GM19043 (cell line): Measurements from ENCODE around the gene DOC2A.
"Not testable (repeated sequence)": the region's sequence is repeated elsewhere in the genome, so short reads cannot be mapped to it uniquely, and the experiment has no call there.

Source experiments
- ATAC-seq: cut with Tn5 transposase; IDR thresholded peaks from one replicate; pipeline ENCODE4 v1.9.1; 2021; ENCODE audit warnings: low read depth; ENCODE audit not compliant: unreplicated experiment

The DOC2A gene

DNA sequence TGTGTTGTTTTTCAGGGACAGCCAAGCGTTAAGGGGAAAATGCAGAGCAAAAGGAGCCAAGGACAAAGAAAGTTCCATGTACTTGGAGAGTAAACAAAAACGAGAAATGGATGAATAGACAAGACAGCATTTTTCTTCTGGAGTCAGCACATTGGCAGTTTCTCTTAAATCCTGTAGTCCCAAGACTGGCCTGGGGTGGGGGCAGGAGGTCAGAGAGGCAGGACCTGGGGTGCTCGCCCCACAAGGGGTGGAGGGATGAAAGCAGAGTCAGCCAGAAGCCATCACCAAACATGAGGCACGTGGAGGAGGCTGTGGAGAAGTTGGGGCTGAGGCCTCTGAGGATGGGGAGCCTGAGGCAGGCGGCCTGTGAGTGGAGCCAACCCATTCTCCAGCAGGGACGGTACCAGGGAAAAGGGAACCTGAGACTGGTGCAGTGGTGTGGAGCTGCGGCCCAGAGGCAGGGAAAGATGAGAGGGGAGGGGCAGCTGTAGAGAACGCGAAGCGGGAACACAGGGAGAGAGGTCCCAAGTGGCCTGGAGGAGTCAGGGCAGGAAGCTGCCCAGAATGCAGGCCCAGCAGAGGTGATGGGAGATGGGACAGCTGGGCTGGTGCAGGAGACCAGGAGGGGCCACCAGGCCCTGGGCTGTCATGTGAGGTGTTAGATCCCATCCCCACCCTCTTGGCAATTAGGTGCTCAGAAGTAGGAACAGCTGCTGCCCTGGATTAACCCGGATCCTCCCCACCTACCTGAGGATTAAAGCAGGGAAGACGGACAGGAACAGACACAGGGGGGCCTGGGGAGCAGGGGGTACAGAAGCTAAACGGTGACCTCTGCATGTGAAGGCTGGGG lies 17.0 kb upstream of the DOC2A start:
- no peak for ATAC-seq

DNA sequence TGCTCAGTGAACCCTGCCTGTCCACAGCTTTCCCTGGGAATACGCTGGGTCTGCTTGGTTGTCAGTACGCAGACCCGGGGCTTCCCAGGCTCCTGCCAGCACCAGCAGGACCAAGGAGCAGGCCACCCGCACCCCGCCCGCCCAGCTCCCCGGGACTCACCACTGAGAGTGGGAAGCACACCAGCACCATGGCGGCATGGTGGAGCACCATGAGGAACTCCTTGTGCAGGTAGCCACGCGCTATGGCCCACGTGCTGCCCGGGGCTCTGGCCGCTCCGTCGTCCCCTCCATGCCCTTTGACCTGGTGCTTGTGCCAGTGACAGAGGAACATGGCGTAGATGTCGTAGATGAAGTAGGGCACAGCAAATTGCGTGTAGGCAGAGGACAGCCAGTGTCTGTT lies 15.6 kb upstream of the DOC2A start:
- ATAC-seq, result no peak

DNA sequence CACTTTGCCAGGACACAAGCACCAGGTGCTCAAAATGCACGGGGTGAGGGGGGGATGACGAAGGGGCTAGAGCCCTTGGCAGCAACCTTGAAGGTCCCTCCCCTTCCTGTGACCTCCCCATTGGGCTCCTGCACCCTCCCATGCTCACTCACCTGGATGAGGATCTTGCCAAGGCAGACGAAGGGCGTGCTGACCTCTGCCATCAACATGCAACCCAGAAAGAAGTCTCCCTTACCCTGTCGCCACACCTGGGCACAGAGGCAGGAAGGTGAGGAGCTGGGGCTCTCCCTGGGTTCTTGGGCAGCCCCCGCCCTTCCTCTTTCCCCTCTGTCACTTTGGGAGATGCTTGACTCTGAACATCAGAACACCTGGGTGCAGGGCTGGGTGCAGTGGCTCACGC lies 14.7 kb upstream of the DOC2A start:
- ATAC-seq, result no peak

DNA sequence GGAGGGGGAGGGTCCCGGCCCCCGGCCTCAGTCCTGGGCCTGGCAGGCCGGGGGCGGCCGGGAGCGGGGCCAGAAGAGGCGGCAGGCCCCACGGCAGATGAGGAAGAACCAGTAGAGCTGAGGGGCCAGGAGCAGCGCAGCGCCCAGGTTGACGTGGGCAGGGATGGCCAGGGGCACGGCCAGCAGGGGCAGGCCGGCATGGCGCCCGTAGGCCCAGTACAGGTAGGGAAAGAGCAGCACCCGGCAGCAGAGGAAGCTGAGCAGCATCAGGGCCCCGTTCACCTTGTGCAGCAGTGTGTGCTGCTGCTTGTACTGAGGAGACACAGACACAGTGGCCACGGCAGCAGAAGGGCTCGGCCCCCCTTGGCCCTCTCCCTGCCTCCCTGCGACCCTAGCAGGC lies 14.3 kb upstream of the DOC2A start:
- no peak for ATAC-seq

DNA sequence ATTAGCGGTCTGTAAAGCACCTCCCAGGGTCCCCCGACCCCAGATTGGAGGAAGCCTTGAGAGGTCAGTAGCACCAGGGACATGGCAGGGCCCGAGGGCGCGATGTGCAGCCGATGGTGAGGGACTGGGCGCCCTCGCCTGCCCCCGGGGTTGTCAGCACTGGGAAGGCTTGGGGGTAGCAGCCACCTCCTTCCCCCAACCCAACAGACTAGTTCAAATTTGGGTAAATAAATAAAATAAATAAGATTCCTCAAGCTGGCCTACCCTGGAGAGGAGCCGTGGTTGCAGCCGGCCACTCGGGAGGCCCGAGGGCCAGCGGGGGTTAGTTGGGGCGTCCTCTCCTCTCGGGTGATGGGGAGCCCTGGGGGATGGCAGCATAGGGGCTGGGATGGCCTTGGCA lies 13.6 kb upstream of the DOC2A start:
- no peak for ATAC-seq

DNA sequence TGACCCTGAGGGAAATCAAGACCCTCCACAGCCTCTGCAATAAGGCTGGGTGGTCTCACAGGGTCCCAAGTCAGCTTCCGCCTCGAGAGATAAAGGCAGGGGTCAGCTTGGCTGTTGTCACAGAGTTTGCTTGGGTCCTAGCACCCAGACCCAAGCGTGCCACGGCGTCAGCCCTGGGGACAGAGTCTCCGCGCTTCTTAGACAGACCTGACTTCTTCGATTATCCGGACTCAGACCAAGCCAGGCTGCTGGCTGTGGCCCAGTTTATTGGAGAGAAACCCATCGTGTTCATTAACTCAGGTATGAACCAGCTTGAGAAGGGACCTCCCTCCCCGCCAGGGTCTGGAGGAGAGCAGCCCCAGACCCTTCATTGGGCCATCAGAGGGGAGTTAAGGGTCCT lies 12.8 kb upstream of the DOC2A start:
- no peak for ATAC-seq

DNA sequence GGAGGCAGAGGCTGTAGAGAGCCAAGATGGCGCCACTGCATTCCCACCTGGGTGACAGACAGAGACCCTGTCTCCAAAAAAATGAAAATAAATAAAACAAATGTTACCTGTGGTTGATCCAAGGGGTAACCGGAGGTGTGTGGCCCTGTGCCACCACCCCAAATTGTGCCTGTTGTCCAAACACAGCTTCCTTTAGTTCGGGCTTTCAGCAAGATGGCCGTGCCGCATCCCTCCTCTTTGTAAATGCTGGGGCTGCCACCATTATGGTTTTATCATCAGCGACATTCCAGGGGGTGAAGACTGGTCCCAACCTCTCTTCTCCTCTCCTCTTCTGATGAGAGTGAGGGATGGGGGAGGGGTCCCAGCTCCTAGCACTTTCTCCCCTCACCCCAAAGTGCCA lies 12.1 kb upstream of the DOC2A start, which contains the start of gene C16orf92:
C16orf92 (plus strand) TSS at position 312 of the 400 bp plus-strand sequence. CDS start 143 bp downstream, outside the sequence.
- no peak for ATAC-seq

DNA sequence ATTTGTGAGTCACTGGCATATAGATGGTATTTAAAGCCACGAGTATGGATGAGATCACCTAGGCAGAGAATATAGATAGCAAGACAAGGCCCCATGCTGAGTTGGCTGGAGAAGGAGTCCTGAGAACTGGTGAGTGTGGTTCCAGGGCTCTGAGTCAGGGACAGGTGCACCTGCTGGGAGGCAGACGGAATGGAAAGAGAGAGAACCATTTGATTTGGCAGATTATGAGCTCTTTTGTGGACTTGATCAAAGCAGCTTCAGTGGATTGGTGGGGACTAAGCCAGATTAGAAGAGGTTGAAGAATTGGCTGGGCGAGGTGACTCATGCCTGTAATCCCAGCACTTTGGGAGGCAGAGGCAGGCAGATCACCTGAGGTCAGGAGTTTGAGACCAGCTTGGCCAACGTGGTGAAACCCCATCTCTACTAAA lies 7.9 kb upstream of the DOC2A start:
- no peak for ATAC-seq

DNA sequence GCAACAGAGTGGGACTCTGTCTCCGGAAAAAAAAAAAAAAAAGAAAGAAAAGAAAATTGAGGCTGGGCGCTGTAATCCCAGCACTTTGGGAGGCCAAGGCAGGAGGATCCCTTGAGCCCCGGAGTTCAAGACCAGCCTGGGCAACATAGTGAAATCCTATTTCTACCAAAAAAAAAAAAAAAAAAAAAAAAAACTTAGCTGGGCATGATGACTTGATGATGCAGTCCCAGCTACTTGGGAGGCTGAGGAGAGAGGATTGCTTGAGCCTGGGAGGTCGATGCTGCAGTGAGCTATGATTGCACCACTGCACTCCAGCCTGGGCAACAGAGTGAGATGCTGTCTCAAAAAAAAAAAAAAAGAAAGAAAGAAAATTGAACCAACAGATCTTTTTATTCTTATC lies 7.1 kb upstream of the DOC2A start:
- not testable (repeated sequence) for ATAC-seq

DNA sequence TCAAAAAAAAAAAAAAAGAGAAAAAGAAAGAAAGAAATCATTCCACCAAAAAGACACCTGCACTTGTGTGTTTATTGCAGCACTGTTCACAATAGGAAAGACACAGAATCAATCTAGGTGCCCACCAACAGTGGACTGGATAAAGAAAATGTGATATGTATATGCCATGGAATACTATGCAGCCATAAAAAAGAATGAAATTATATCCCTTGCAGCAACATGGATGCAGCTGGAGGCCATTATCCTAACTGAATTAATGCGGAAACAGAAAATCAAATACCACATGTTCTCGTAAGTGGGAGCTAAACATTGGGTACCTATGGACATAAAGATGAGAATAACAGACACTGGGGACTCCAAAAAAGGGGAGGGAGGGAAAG lies 6.4 kb upstream of the DOC2A start:
- no peak for ATAC-seq

DNA sequence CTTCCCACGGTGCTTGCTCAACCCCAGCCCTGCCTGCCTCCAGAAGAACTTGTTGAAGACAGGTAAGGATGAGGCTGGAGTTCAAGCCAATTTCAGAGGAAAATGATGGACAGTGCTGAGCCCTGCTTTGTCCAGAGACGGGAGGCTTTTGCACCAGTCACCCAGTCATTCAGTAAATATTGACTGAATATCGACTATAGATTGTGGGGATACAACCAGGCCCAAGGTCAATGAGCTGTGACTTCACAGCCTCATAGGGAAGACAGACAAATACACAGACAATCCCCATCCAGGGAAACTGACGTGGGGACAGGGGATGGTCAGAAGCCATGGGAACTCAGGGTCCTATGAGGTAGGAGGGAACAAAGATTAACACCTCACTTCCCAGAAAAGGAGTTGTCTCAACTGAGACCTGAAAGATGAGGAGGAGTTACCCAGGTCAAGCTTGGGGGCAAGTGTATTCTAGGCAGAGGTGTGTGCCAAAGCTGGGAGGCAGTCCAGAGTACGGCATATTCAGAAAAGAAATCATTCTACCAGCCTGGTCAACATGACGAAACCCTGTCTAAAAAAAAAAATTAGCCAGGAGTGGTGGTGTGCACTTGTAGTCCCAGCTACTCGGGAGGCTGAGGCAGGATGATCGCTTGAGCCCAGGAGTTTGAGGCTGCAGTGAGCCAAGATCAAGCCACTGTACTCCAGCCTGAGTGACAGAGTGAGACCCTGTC lies 5.9 kb upstream of the DOC2A start:
- no peak for ATAC-seq

DNA sequence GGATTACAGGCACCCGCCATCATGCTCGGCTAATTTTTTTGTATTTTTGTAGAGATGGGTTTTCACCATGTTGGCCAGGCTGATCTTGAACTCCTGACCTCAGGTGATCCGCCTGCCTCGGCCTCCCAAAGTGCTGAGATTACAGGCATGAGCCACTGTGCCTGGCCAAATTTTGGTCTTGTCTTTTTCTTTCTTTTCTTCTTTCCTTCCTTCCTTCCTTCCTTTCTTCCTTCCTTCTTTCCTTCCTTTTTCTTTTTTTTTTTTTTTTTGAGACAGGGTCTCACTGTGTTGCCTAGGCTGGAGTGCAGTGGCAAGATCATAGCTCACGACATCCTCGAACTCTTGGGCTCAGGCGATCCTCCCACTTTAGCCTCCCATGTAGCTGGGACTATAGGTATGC lies 4.6 kb upstream of the DOC2A start:
- ATAC-seq, result not testable (repeated sequence)

DNA sequence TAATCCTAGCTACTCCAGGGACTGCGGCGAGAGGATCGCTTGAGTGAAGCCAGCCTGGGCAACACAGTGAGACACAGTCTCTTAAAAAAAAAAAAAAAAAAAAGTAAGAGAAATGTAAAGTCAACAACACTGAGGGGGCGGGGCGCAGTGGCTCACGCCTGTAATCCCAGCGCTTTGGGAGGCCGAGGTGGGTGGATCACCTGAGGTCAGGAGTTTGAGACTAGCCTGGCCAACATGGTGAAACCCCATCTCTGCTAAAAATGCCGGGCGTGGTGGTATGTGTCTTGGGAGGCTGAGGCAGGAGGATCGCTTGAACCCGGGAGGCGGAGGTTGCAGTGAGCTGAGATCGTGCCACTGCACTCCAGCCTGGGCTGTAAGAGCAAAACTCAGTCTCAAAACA lies 1.8 kb upstream of the DOC2A start:
- ATAC-seq, result not testable (repeated sequence)

DNA sequence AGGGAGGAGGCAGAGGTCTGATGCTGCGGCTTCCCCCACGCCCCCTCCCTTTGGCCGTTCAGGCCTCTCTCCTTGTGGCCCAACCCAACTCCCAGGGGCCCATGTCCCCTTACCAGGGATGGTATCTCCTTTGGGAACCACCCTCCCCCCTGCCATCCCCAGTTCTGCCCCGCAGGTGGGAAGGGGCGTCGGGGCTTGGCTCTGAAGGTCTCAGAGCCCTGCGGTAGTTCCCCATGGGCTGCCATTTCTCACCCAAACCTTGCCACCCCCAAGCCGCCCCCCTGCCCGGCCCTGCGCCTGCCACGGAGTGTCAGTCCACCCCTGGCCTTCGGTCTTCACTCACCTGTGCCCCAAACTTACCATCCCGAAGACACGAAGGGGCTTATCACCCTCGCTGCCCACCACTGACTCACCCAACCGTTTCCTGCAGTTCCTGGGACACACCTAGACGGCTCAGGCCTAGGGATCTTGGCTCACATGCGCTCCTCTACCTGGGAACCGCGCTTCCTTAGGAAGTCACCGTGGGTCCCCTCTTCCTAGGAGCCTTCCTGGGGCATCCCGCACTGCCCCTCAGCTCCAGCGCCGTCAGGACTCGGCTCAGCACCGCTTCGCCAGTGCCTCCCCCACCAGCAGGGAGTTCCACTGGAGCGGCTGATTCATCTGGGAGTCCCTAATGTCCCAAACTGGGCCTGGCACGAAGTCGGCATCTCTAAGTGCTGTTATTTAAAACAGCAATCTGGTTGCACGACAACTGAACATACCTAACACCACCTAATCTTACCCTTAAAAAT lies 1.1 kb upstream of the DOC2A start:
- ATAC-seq, result no peak

DNA sequence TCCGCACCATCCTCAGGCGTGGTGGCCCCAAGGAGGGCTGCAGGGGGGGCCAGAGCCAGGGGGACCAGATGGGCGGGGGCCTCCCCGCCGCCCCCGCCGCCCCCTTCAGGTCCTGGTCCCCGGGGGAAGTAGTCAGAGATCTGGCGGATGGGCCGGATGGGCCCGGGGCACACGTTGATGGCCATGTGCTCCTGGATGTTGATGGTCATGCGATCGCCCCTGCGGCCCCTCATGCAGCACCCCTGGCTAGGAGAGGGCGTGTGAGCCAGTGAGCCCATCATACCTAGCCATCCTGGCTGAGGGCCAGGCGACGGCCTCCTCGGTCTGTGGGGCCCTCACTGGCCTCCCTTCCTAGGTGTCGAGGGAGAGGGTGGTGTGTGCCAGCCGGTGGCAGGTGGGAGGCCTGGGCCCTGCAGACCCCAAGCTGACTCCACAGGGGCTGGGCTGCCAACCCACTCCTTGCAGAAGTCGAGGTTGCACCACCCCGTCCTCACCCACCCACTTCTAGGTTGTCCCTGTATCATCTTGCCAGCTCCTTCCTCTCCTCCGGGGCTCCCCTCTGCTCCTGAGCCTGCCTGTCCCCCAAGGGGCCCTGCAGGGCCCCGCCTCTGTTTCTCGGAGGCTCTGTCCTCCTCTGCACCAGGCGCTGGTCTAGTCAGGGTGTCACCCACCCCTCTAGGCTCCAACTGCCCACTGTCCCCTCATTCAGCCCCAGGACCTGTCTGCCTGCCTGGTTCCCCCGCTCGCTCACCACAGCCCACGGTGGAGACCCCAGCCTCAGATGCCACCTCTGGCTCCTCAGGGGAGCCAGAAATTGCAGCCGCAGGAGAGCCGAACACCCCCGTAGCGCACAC lies 610 bp downstream of the DOC2A start:
- no peak for ATAC-seq

DNA sequence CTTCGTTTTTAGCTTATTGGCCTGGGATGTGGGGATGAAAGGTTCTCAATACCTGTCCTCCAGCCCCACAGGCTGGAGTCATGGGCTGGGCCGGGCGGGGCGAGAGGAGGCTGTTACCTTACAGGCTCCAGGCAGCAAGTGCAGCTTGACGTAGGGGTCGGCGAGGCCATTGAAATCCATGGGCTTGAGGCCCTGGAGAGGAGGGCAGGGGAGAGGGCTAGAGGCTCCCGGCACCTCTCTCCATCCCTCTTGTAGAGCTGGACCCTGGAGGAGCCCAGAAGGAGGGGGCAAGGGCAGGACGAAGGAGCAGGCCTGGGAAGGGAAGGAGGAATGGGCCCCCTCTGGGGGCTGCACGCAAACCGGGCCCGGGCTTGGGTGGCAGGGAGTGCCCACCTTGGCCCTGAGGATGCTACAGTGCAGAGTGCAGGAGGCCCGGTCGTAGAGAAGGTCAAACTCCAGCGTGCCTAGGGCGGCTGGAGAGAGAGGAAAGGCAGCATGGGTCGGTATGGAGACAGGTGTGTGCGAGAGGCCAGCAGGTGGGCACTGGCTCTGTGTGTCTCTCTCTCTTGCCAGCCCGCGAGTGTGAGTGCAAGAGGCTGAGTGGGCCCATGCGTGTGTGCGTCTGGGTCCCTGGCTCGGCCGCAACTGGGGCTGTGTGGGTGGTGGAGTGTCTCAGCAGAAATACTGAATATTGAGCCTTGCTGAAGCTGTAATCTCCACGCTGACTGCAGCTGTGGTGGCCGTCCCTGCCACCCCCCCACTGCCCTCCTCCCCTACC lies 1.6 kb downstream of the DOC2A start:
- no peak for ATAC-seq

DNA sequence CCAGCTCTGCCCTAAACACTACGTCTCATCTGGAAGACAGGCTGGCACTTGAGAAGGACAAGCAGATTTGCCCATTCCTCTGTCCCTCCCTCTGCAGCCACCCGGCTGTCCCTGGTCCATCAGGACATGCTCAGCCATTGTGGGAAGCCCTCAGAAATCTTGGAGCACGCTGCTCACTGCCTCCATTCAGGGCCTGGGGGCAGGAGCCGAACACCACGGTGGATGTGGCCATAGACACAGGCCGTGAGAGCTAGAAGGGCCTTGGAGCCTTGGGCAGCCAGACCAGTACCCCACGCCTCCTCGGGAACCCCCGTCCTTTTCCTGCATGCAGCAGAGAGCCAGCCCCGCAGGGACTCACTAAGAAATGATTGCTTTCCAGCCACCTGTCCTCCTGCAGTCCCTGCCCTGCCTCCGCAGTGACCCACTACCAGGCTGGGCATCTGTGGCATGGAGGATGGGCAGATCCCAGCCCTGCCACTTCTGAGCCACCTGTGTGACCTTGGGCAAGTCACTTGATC lies 3.4 kb downstream of the DOC2A start:
- no peak for ATAC-seq

DNA sequence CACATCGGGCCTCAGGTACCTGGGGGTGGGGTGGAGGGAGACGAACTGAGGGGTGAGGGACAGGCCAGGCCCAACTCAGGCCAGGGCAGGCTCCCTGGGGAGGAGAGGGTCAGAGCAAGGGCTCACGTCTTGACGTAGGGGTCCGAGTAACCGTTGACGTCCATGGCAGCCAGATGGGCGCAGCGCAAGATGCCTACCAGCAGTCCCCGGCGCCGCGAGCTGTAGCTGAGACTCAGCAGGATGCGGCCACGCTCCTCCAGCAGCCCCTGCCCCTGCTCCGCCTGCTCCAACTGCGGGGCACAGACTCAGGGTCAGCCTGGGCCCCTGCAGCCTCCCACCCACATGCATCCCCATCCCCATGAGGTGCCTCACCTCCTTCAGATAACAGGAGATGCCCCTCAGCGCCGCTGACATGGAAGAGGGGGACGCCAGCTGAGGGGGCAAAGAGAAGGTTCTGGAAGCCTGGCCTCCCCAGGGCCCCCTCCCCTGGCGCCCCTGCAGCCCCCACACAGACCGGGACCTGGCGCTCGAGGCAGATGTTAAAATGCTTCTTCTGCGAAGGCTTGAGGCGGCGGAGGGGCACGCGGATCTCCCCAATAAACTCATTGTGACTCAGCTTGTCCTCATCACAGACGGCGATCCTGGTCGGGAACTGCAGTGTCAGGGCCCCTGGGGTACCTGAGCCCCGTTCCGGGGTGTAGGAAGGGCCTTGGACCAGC lies 4.0 kb downstream of the DOC2A start:
- ATAC-seq, result no peak

DNA sequence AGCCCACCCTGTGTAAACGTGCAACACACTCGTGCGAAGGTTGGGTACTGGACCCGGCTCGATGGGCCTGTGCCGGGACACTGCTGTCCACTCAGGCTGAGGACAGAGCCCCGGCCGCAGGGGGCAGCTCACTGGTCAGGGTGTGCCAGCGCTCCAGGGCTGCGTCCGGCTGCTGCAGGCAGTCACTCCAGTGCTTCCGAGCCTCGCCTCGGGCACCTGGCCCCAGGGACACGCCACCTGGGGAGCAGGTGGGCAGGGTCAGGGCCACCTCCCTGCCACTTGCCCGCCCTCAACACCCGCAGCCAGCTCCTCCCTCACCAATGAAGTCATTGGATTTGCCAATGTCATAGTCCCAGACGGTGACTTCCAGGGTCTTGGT lies 4.7 kb downstream of the DOC2A start:
- no peak for ATAC-seq
